ENCODE results near the gene SLC24A3. TPM values are rescaled to one million over a fixed set of nuclear protein-coding genes. Genes with fewer than 3 reads are reported as not detected.

SLC24A3 gene
- polyA plus RNA-seq (0.17 to 0.37 TPM (median 0.36 TPM) in 3 replicates), polyA minus RNA-seq (0.16 to 0.56 TPM (median 0.32 TPM) in 3 replicates)
- 0.36 TPM for polyA plus RNA-seq (2011; ENCODE audit: low read depth)
- 0.19 and 0.36 TPM in 2 replicates for polyA plus RNA-seq (2011; cell fraction: cytosol; rRNA removed)
- 0.84 and 0.85 TPM in 2 replicates for polyA plus RNA-seq (2011; cell fraction: nucleus; rRNA removed)
- polyA plus RNA-seq (2012; ENCODE audit: low replicate concordance): 0.38 and 0.86 TPM in 2 replicates
- polyA minus RNA-seq (2011; cell fraction: cytosol; rRNA and poly(A)+ RNA removed): not detected
- polyA minus RNA-seq (2011; cell fraction: nucleus; rRNA and poly(A)+ RNA removed): 0.21 and 0.70 TPM in 2 replicates

DNA sequence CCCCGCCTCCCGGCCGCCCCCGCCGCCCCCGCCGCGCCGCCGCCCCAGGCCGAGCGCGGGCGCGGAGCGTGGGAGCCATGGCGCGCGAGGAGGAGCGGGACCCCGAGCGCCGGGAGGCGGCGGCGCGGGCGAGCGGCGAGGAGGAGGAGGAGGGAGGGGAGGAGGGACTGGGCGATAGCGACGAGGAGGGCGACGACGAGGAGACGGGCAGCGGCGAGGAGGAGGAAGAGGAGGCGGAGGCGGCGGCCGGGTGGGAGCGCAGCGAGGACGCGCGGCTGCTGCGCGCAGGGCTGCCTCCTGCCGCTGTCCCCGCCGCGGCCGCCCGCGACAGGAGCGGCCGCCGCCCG is at the start of gene SLC24A3:
Gene SLC24A3, plus strand, starts transcription at position 174 of the 347 bp plus-strand sequence.
- no peak for TF ChIP-seq CTCF (optimal IDR thresholded peaks at IDR 0.05 in 1 of 3, IDR thresholded peaks at IDR 0.05 in 1 of 3, conservative IDR thresholded peaks at IDR 0.05 in 1 of 3; ENCODE audit: extremely low read depth in 1 of 3, insufficient read depth in 2 of 3, low read length in 3 of 3)
- TF ChIP-seq EZH2 (IDR thresholded peaks at IDR 0.05; ENCODE audit: low read length): no peak
- Histone ChIP-seq H3K9me3 (ENCODE audit: control insufficient read depth, low read depth, low read length) (no peaks in the 10 kb centered on the region), H3K27ac (ENCODE audit: control insufficient read depth, insufficient read depth, low read length) (no peak within 1 kb of the TSS), H3K9ac (ENCODE audit: control insufficient read depth, extremely low read depth, insufficient read depth, low read length) (no peak within 1 kb of the TSS), H2AFZ (ENCODE audit: control insufficient read depth, low read length) (peak within 1 kb of the TSS; percentile 71), H3K4me3 (ENCODE audit: control insufficient read depth in 2 of 3, extremely low read depth in 1 of 3, insufficient read depth in 2 of 3, low read depth in 1 of 3, low read length in 3 of 3) (peak within 1 kb of the TSS; percentile 13 to 29 (median 25)), H4K20me1 (ENCODE audit: control insufficient read depth, extremely low read depth, insufficient read depth, low read length) (no peaks in the 10 kb centered on the region), H3K36me3 (ENCODE audit: control insufficient read depth in 2 of 2, extremely low read depth in 1 of 2, insufficient read depth in 2 of 2, low read length in 2 of 2) (no peaks in the 10 kb centered on the region), H3K27me3 (ENCODE audit: control insufficient read depth, extremely low read depth, insufficient read depth, low read length) (peaks cover 35% of the 10 kb centered on the region), H3K79me2 (ENCODE audit: control insufficient read depth, insufficient read depth, low read length) (no peaks in the 10 kb centered on the region), H3K4me1 (ENCODE audit: control insufficient read depth, extremely low read depth, insufficient read depth, low read length) (no peaks in the 10 kb centered on the region), H3K9me1 (ENCODE audit: control insufficient read depth, extremely low read depth, insufficient read depth, low read length) (no peaks in the 10 kb centered on the region), H3K4me2 (ENCODE audit: control insufficient read depth, extremely low read depth, insufficient read depth, low read depth, low read length) (peak within 1 kb of the TSS; percentile 47)
- DNase-seq (ENCODE audit: low read depth, low spot score) (no peak), FAIRE-seq (no peak)
- dilution Hi-C loops (cut with MboI; ENCODE audit: extremely low pct_ligation_motif_present, low sequenced_read_pairs): no loop called here

- no peaks in the 10 kb centered on the region for H3K27me3 ChIP-seq (ENCODE audit: control insufficient read depth, extremely low read depth, insufficient read depth, low read length)
- no peaks in the 10 kb centered on the region for H3K4me1 ChIP-seq (ENCODE audit: control insufficient read depth, extremely low read depth, insufficient read depth, low read length)
- dilution Hi-C loops (cut with MboI; ENCODE audit: extremely low pct_ligation_motif_present, low sequenced_read_pairs): no loop called here
- no peak overlapping the region for H2AFZ ChIP-seq (ENCODE audit: control insufficient read depth, low read length)
- no peak overlapping the region for H3K27ac ChIP-seq (ENCODE audit: control insufficient read depth, insufficient read depth, low read length)
- H3K79me2 ChIP-seq (ENCODE audit: control insufficient read depth, insufficient read depth, low read length): no peaks in the 10 kb centered on the region
- no peaks in the 10 kb centered on the region for H3K9me1 ChIP-seq (ENCODE audit: control insufficient read depth, extremely low read depth, insufficient read depth, low read length)
- H3K4me3 ChIP-seq (ENCODE audit: control insufficient read depth in 2 of 3, extremely low read depth in 1 of 3, insufficient read depth in 2 of 3, low read depth in 1 of 3, low read length in 3 of 3): no peak overlapping the region
- H3K4me2 ChIP-seq (ENCODE audit: control insufficient read depth, extremely low read depth, insufficient read depth, low read depth, low read length): no peak overlapping the region
- no peak overlapping the region for H3K9ac ChIP-seq (ENCODE audit: control insufficient read depth, extremely low read depth, insufficient read depth, low read length)
- no peaks in the 10 kb centered on the region for H3K9me3 ChIP-seq (ENCODE audit: control insufficient read depth, low read depth, low read length)
- FAIRE-seq (no peak), DNase-seq (ENCODE audit: low read depth, low spot score) (no peak)
- TF ChIP-seq EZH2 (IDR thresholded peaks at IDR 0.05; ENCODE audit: low read length) (no peak), CTCF (optimal IDR thresholded peaks at IDR 0.05 in 1 of 3, IDR thresholded peaks at IDR 0.05 in 1 of 3, conservative IDR thresholded peaks at IDR 0.05 in 1 of 3; ENCODE audit: extremely low read depth in 1 of 3, insufficient read depth in 2 of 3, low read length in 3 of 3) (no peak)
- H4K20me1 ChIP-seq (ENCODE audit: control insufficient read depth, extremely low read depth, insufficient read depth, low read length): no peaks in the 10 kb centered on the region
- no peaks in the 10 kb centered on the region for H3K36me3 ChIP-seq (ENCODE audit: control insufficient read depth in 2 of 2, extremely low read depth in 1 of 2, insufficient read depth in 2 of 2, low read length in 2 of 2)
These were observed 42.3 kb upstream of the SLC24A3 start for GRCh38 chr20:19170148-19170547.
